H1 (cell line): Measurements from ENCODE around the gene UBR2. TPM values are rescaled to one million over a fixed set of nuclear protein-coding genes. Genes with fewer than 3 reads are reported as not detected.

Experiments used
- CTCF ChIA-PET: fragments of 300-600 bp; sonication (Branson Sonifier 250); formaldehyde crosslinking; loops from one replicate; lab custom pipeline; 2021; ENCODE audit not compliant: partially characterized antibody; lab: Charles Lee
- POLR2A ChIA-PET: fragments of 300-600 bp; sonication (Branson Sonifier 250); formaldehyde crosslinking; loops from one replicate; lab custom pipeline; 2021; ENCODE audit warnings: inconsistent platforms; ENCODE audit not compliant: partially characterized antibody; lab: Charles Lee
- DNase-seq, 2 experiments: peaks; one replicate each; pipeline versions ENCODE4 v3.0.0 to v3.0.0-alpha.2; 2010 to 2022; ENCODE audit warnings: low spot score in 2 of 2, low read depth in 1 of 2, mixed read lengths in 1 of 2
- FAIRE-seq: peaks from 2 replicates; lab custom pipeline; 2011; peaks lifted over from hg19 to GRCh38; lab: Jason Lieb, UNC
- H2AFZ ChIP-seq: 2 replicates; pipeline ENCODE4 v1.8.1; 2012; ENCODE audit warnings: low read length, inconsistent platforms
- H2AK5ac ChIP-seq: 2 replicates; pipeline ENCODE4 v1.6.1; 2013; ENCODE audit warnings: low read depth, low read length
- H2BK120ac ChIP-seq: replicated peaks from 2 replicates; pipeline ENCODE3; 2013; ENCODE audit warnings: low read depth, low read length, inconsistent platforms
- H2BK12ac ChIP-seq: 2 replicates; pipeline ENCODE4 v1.6.1; 2013; ENCODE audit warnings: low read depth, low read length
- H2BK15ac ChIP-seq: 2 replicates; pipeline ENCODE4 v1.6.1; 2013; ENCODE audit warnings: low read length
- H2BK20ac ChIP-seq: 2 replicates; pipeline ENCODE4 v1.6.1; 2013; ENCODE audit warnings: low read length
- H2BK5ac ChIP-seq: 2 replicates; pipeline ENCODE4 v1.6.1; 2013; ENCODE audit warnings: low read depth, low read length
- H3K14ac ChIP-seq: 2 replicates; pipeline ENCODE4 v1.6.1; 2013; ENCODE audit warnings: inconsistent platforms; ENCODE audit not compliant: insufficient read length
- H3K18ac ChIP-seq: 2 replicates; pipeline ENCODE4 v1.6.1; 2013; ENCODE audit warnings: low read length; ENCODE audit errors: extremely low read depth
- H3K23ac ChIP-seq: 2 replicates; pipeline ENCODE4 v1.6.1; 2013; ENCODE audit warnings: inconsistent platforms; ENCODE audit not compliant: insufficient read length
- H3K23me2 ChIP-seq: 2 replicates; pipeline ENCODE4 v1.6.1; 2013; ENCODE audit warnings: low read depth, low read length
- H3K27ac ChIP-seq: 2 replicates; pipeline ENCODE4 v1.6.1; 2011; ENCODE audit warnings: low read depth, low read length, inconsistent platforms
- H3K27me3 ChIP-seq, 4 experiments: replicated peaks in 1 of 4; 1 replicate in 1 of 4; 2 replicates in 3 of 4; pipeline versions ENCODE4 v1.6.1 to v1.8.1; 2011 to 2013; ENCODE audit warnings: low read length in 3 of 4, mild to moderate bottlenecking in 3 of 4, inconsistent platforms in 2 of 4, mixed read lengths in 2 of 4, moderate library complexity in 1 of 4; ENCODE audit not compliant: control insufficient read depth in 3 of 4, insufficient read depth in 3 of 4; ENCODE audit errors: extremely low read depth in 1 of 4
- H3K36me3 ChIP-seq, 4 experiments: 2 replicates each; pipeline versions ENCODE4 v1.6.1 to v1.8.1; 2011 to 2013; ENCODE audit warnings: mild to moderate bottlenecking in 4 of 4, low read length in 3 of 4, moderate library complexity in 2 of 4, control low read depth in 1 of 4, inconsistent platforms in 1 of 4; ENCODE audit not compliant: insufficient read depth in 4 of 4, control insufficient read depth in 2 of 4
- H3K4ac ChIP-seq: replicated peaks from 2 replicates; pipeline ENCODE3; 2013; ENCODE audit warnings: low read length, low read depth, mixed read lengths, inconsistent platforms; ENCODE audit not compliant: insufficient read length
- H3K4me1 ChIP-seq, 4 experiments: replicated peaks in 1 of 4; 1 replicate in 1 of 4; 2 replicates in 3 of 4; pipeline versions ENCODE4 v1.6.1 to v1.8.1; 2011 to 2013; ENCODE audit warnings: low read length in 3 of 4, inconsistent platforms in 2 of 4, mixed read lengths in 1 of 4; ENCODE audit not compliant: insufficient read depth in 4 of 4, control insufficient read depth in 3 of 4
- H3K4me2 ChIP-seq, 2 experiments: 2 replicates each; pipeline versions ENCODE4 v1.6.1 to v1.8.1; 2011 to 2013; ENCODE audit warnings: low read depth in 2 of 2, low read length in 2 of 2, control low read depth in 1 of 2, inconsistent platforms in 1 of 2, mild to moderate bottlenecking in 1 of 2; ENCODE audit not compliant: insufficient read depth in 1 of 2
- H3K4me3 ChIP-seq, 4 experiments: fragments of 200-600, 300-600 bp in 1 of 4; sonication (generic), shearing (Covaris generic), sonication (Bioruptor Twin) in 1 of 4; 2 replicates each; pipeline versions ENCODE4 v1.5.1 to v1.8.1; 2011 to 2016; ENCODE audit warnings: low read length in 4 of 4, low read depth in 3 of 4, control low read depth in 2 of 4, inconsistent platforms in 2 of 4, mild to moderate bottlenecking in 2 of 4, mixed read lengths in 1 of 4, moderate library complexity in 1 of 4; ENCODE audit not compliant: insufficient read depth in 2 of 4; ENCODE audit errors: extremely low read depth in 1 of 4
- H3K56ac ChIP-seq: replicated peaks from 2 replicates; pipeline ENCODE3; 2013; ENCODE audit warnings: low read depth, mild to moderate bottlenecking, mixed read lengths, low read length, inconsistent platforms; ENCODE audit not compliant: insufficient read length
- H3K79me1 ChIP-seq: 2 replicates; pipeline ENCODE4 v1.6.1; 2013; ENCODE audit warnings: low read depth, low read length, control low read depth
- H3K79me2 ChIP-seq, 2 experiments: 2 replicates each; pipeline versions ENCODE4 v1.6.1 to v1.8.1; 2012 to 2013; ENCODE audit warnings: low read length in 2 of 2, mild to moderate bottlenecking in 2 of 2, inconsistent platforms in 1 of 2; ENCODE audit not compliant: insufficient read depth in 2 of 2, control insufficient read depth in 1 of 2
- H3K9ac ChIP-seq, 4 experiments: replicated peaks in 1 of 4; 1 replicate in 1 of 4; 2 replicates in 3 of 4; pipeline versions ENCODE4 v1.6.1 to v1.8.1; 2011 to 2013; ENCODE audit warnings: low read depth in 3 of 4, low read length in 3 of 4, control low read depth in 2 of 4, mild to moderate bottlenecking in 2 of 4, moderate library complexity in 2 of 4, inconsistent platforms in 1 of 4; ENCODE audit errors: extremely low read depth in 1 of 4
- H3K9me3 ChIP-seq, 2 experiments: 2 replicates each; pipeline versions ENCODE4 v1.6.1 to v1.8.1; 2012 to 2013; ENCODE audit warnings: mild to moderate bottlenecking in 2 of 2, moderate library complexity in 2 of 2, control low read depth in 1 of 2, inconsistent platforms in 1 of 2, low read depth in 1 of 2, low read length in 1 of 2, mixed read lengths in 1 of 2; ENCODE audit not compliant: insufficient read depth in 2 of 2
- H4K20me1 ChIP-seq, 2 experiments: replicated peaks in 1 of 2; 2 replicates each; pipeline versions ENCODE3 to v1.8.1; 2011 to 2013; ENCODE audit warnings: inconsistent platforms in 2 of 2, low read length in 2 of 2, mild to moderate bottlenecking in 1 of 2; ENCODE audit not compliant: insufficient read depth in 2 of 2, control insufficient read depth in 1 of 2
- H4K5ac ChIP-seq: 2 replicates; pipeline ENCODE4 v1.6.1; 2013; ENCODE audit warnings: low read length, low read depth, mixed read lengths, inconsistent platforms; ENCODE audit not compliant: insufficient read length
- H4K8ac ChIP-seq: 2 replicates; pipeline ENCODE4 v1.8.0; 2013; ENCODE audit warnings: mild to moderate bottlenecking, moderate library complexity, low read length, inconsistent platforms; ENCODE audit not compliant: insufficient read depth; ENCODE audit errors: extremely low read depth
- H4K91ac ChIP-seq: replicated peaks from 2 replicates; pipeline ENCODE3; 2013; ENCODE audit warnings: low read length, mixed read lengths, inconsistent platforms; ENCODE audit not compliant: insufficient read length
- HDAC2 ChIP-seq, 2 experiments: fragments of 300-600 bp in 1 of 2; sonication (generic) in 1 of 2; IDR thresholded peaks; 2 replicates each; pipeline ENCODE4 v1.6.1; 2011 to 2012; ENCODE audit warnings: low read depth in 2 of 2, low read length in 2 of 2, mild to moderate bottlenecking in 2 of 2, moderate library complexity in 2 of 2, borderline replicate concordance in 1 of 2, inconsistent platforms in 1 of 2
- JUND ChIP-seq: IDR thresholded peaks from 2 replicates; pipeline ENCODE4 v1.6.1; 2011; ENCODE audit warnings: mild to moderate bottlenecking, improper control_type of control experiment, low read length
- KDM4A ChIP-seq: IDR thresholded peaks from one replicate; pipeline ENCODE4 v1.7.1; 2012; ENCODE audit warnings: low read depth, mild to moderate bottlenecking, moderate library complexity, low read length, inconsistent platforms; ENCODE audit not compliant: severe bottlenecking
- KDM5A ChIP-seq: fragments of 200-600 bp; IDR thresholded peaks from 2 replicates; pipeline ENCODE4 v1.7.1; 2012; ENCODE audit warnings: mild to moderate bottlenecking, low read length, inconsistent platforms, mixed read lengths
- POLR2A ChIP-seq, 2 experiments: IDR thresholded peaks; 1 replicate in 1 of 2; 2 replicates in 1 of 2; pipeline ENCODE4 v1.6.1; 2011; ENCODE audit warnings: low read depth in 2 of 2, low read length in 2 of 2, mild to moderate bottlenecking in 2 of 2; ENCODE audit errors: control extremely low read depth in 1 of 2
- RAD21 ChIP-seq, 2 experiments: IDR thresholded peaks in 1 of 2; conservative IDR thresholded peaks in 1 of 2; 2 replicates each; pipeline ENCODE4 v1.6.1; 2011; ENCODE audit warnings: low read depth in 2 of 2, low read length in 2 of 2, improper control_type of control experiment in 1 of 2, inconsistent platforms in 1 of 2, mild to moderate bottlenecking in 1 of 2, moderate library complexity in 1 of 2
- SP2 ChIP-seq: IDR thresholded peaks from 2 replicates; pipeline ENCODE4 v1.6.1; 2012; ENCODE audit warnings: mild to moderate bottlenecking, low read length, inconsistent platforms
- SP4 ChIP-seq: IDR thresholded peaks from 2 replicates; pipeline ENCODE4 v1.6.1; 2012; ENCODE audit warnings: low read length, inconsistent platforms
- YY1 ChIP-seq: IDR thresholded peaks from 2 replicates; pipeline ENCODE4 v1.6.1; 2011; ENCODE audit warnings: low read depth, mild to moderate bottlenecking, low read length
- WGBS, 2 experiments: shearing (Covaris generic) in 1 of 2; methylation state at CpG; one replicate each; pipeline versions ENCODE4 v1.1.6 to v1.1.7; 2013 to 2015; ENCODE audit warnings: low lambda C conversion rate in 2 of 2, mixed read lengths in 2 of 2, inconsistent platforms in 1 of 2, low coverage in 1 of 2, missing lambda C conversion rate in 1 of 2; ENCODE audit not compliant: insufficient replicate concordance in 2 of 2, insufficient coverage in 1 of 2, insufficient read length in 1 of 2; ENCODE audit errors: extremely low coverage in 1 of 2, missing lambda C conversion rate in 1 of 2; 5-methylcytosine and 5-hydroxymethylcytosine counted together
- polyA plus RNA-seq, 7 experiments: library from polyadenylated mRNA; depleted of rRNA in 3 of 7; stranded (reverse) in 5 of 7; unstranded in 2 of 7; fragments of >200 nt in 5 of 7; fragments of 200-250 nt in 2 of 7; gene quantifications; 1 replicate in 5 of 7; 2 replicates in 1 of 7; 4 replicates in 1 of 7; pipeline versions ENCODE4 v1.2.1 to v1.2.3, GENCODE V29; 2011 to 2013; ENCODE audit warnings: missing spikeins in 2 of 7, mixed read lengths in 2 of 7
- total RNA-seq: library from RNA; stranded (reverse); fragmentation: NEBNext Ultra II Directional; extraction: Animal tissue kit (Norgen Biotek cat#: 25700); gene quantifications from 2 replicates; pipeline ENCODE4 v1.2.1, GENCODE V29; 2021

The UBR2 gene
- total and polyA plus RNA-seq, 2 of the 8 experiments (the other 6 are each of a cell fraction or from before 2014, with no cell fraction given) = 6.5 to 19.5 TPM

GRCh38 chr6:42619963-42620362 lies 56.1 kb downstream of the UBR2 start:
- Histone ChIP-seq H3K4me1 (peaks cover 0 to 4% (median 3%) of the 10 kb centered on the region in 4 experiments; a peak in 4 of 7 replicates), H3K18ac (no peak overlapping the region), H2AFZ (no peak overlapping the region), H4K8ac (no peak overlapping the region), H2BK120ac (no peak overlapping the region), H3K36me3 (peaks cover 0 to 10% (median 0%) of the 10 kb centered on the region in 4 experiments; a peak in 1 of 8 replicates), H2BK15ac (no peak overlapping the region), H3K4ac (no peak overlapping the region), H3K23ac (no peak overlapping the region), H2BK12ac (no peak overlapping the region), H3K14ac (no peak overlapping the region), H4K91ac (no peak overlapping the region), H3K9ac (no peak overlapping the region), H2BK5ac (no peak overlapping the region), H3K56ac (no peak overlapping the region), H3K79me1 (no peaks in the 10 kb centered on the region), H3K9me3 (no peaks in the 10 kb centered on the region), H3K79me2 (no peaks in the 10 kb centered on the region), H3K4me3 (no peak overlapping the region), H4K20me1 (no peaks in the 10 kb centered on the region), H2AK5ac (no peak overlapping the region), H3K4me2 (no peak overlapping the region), H4K5ac (no peak overlapping the region), H2BK20ac (no peak overlapping the region), H3K27me3 (no peaks in the 10 kb centered on the region), H3K23me2 (no peaks in the 10 kb centered on the region), H3K27ac (no peak overlapping the region)
- ChIA-PET POLR2A (interaction anchor here (0.6 to 0.8 kb wide), 2 partner anchors 49 to 164 kb away, joined by 3 to 4 read pairs; no protein-coding TSS in a partner anchor), CTCF (interaction anchor here (0.6 to 2.4 kb wide), 3 partner anchors 89 to 373 kb away, joined by 3 to 6 read pairs (median 4); no protein-coding TSS in a partner anchor)
- TF ChIP-seq KDM5A = no peak
- TF ChIP-seq HDAC2 (IDR thresholded peaks at IDR 0.05; ENCODE audit: borderline replicate concordance in 1 of 2, low read depth in 2 of 2, low read length in 2 of 2) = no peak
- TF ChIP-seq POLR2A (IDR thresholded peaks at IDR 0.05; ENCODE audit: control extremely low read depth in 1 of 2, low read depth in 2 of 2, low read length in 2 of 2) = no peak
- TF ChIP-seq KDM4A = no peak
- no peak for TF ChIP-seq SP4
- TF ChIP-seq RAD21 (IDR thresholded peaks at IDR 0.05 in 1 of 2, conservative IDR thresholded peaks at IDR 0.05 in 1 of 2; ENCODE audit: low read depth in 2 of 2, low read length in 2 of 2) = no peak
- TF ChIP-seq JUND = no peak
- no peak for TF ChIP-seq SP2
- no peak for TF ChIP-seq YY1
- 83% methylated on average over 1 of the region's 1 CpG; no CpG with 5 or more reads in 1 of the 2 experiments for WGBS, 2 experiments
- FAIRE-seq (no peak), DNase-seq (no peak)
